Measurements from ENCODE around the gene ERBB4.

DNA sequence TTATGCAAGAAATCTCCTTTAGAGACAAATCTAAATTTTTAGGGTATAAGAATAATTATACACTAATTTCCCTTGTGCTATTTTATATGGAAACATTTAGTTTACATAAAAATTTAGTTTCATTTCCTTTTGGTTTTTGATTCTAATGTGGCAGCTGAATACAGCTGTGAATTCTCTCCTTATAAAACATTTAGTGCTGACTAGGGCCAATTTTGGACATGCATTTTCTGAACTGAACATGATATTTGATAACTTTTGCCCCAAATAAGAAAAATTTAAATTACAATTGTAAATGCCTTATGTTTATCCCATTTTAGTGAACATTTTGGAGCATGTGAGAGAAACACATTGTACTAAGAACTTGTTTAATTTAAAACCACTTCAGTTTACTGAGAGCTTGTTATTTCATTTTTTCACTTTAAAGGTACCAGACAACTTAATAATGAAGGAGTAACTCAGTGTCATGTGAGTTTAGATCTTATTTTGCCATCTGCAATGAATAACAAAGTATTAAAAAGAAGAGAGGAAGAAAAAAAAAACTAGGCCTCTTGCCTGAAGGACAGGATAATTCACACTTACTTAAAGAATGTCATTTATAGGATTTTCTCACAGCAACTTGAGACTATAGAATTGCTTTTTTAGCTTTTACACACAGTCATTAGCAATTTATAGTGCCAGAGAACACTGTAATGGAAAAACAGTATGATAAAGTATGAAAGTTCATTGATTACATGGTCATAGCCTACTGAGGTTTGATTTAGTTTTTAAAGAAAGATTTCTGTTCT is 209.7 kb downstream of the ERBB4 start:
- TF ChIP-seq, protein P1, sequence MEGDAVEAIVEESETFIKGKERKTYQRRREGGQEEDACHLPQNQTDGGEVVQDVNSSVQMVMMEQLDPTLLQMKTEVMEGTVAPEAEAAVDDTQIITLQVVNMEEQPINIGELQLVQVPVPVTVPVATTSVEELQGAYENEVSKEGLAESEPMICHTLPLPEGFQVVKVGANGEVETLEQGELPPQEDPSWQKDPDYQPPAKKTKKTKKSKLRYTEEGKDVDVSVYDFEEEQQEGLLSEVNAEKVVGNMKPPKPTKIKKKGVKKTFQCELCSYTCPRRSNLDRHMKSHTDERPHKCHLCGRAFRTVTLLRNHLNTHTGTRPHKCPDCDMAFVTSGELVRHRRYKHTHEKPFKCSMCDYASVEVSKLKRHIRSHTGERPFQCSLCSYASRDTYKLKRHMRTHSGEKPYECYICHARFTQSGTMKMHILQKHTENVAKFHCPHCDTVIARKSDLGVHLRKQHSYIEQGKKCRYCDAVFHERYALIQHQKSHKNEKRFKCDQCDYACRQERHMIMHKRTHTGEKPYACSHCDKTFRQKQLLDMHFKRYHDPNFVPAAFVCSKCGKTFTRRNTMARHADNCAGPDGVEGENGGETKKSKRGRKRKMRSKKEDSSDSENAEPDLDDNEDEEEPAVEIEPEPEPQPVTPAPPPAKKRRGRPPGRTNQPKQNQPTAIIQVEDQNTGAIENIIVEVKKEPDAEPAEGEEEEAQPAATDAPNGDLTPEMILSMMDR (IDR thresholded peaks at IDR 0.05; ENCODE audit: control extremely low read depth in 1 of 3, insufficient read depth in 1 of 3, low read depth in 1 of 3, low read length in 3 of 3) = no peak
- no peak for TF ChIP-seq RBBP5 (IDR thresholded peaks at IDR 0.05; ENCODE audit: borderline replicate concordance, low read depth, low read length)
- TF ChIP-seq POLR2A (IDR thresholded peaks at IDR 0.05; ENCODE audit: control extremely low read depth in 1 of 2, low read depth in 2 of 2, low read length in 2 of 2) = no peak
